NAMALWA (cell line): ENCODE data around the gene ROR2.
A peak's percentile ranks its signal among the peaks of the same experiment; 100 is the strongest.
"Not testable (repeated sequence)": the region's sequence is repeated elsewhere in the genome, so short reads cannot be mapped to it uniquely, and the experiment has no call there.

ENCODE experiments used
- DNase-seq: peaks from one replicate; pipeline ENCODE4 v3.0.0-alpha.2; 2015; ENCODE audit warnings: low spot score

The ROR2 gene

GRCh38 chr9:91796516-91796915, 153.5 kb downstream of the ROR2 start:
- DNase-seq, result peak; percentile 48

DNA sequence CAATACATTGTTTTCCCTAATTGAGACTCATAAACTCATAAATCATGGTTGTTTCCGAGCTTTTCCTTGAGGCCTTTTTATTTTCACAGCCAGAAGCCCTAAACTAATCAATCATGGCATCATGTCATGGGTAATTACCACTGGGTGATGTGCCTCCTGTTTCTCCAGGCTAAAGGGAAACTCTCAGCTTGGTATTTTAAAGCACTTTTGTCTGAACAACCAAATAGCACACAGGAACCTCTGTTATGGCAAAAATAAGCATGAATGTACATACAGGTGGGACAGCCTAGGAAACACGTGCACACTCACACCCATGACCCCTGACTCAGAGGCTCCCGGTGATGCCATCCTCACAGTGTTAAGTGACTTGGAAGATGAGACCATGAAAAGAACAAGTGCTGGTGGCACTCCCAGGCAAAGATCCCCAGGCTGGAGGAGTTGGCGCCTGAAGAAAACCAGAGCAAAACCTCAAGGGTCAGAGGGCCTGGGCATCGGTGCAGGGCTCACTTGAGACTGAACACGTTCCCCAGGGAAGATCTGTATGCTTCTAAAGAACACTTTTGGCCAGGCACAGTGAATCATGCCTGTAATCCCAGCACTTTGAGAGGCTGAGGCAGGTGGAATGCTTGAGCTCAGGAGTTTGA, 154.3 kb downstream of the ROR2 start:
- no peak for DNase-seq

GRCh38 chr9:91793371-91793770, 156.7 kb downstream of the ROR2 start:
- not testable (repeated sequence) for DNase-seq

DNA sequence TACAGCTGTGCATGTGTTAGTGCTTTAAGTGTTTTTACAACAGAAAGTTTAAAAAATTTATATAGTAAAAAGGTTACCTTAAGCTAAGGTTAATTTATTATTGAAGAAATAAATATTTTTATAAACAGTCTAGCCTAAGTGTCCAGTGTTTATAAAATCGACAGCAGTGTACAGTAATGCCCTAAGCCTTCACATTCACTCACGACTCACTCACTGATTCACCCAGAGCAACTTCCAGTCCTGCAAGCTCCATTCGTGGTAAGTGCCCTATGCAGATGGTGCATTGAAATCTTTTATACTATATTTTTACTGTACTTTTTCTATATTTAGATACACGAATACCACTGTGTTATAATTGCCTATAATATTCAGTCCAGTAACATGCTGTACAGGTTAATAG, 159.1 kb downstream of the ROR2 start:
- no peak for DNase-seq

DNA sequence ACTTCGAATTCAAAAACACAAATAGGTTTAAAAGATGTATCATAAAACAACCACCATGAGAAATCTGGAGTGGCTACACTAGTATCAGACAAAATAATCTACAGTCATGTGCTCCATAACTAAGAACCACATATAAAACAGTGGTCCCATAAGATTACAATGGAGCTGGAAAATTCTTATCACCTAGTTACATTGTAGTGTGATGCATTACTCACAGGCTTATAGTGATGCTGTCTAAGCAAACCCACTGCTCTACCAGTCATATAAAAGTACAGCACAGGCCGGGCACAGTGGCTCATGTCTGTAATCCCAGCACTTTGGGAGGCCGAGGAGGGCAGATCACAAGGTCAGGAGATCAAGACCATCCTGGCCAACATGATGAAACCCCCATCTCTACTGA, 160.1 kb downstream of the ROR2 start:
- no peak for DNase-seq

GRCh38 chr9:91787931-91788330, 162.1 kb downstream of the ROR2 start:
- no peak for DNase-seq

DNA sequence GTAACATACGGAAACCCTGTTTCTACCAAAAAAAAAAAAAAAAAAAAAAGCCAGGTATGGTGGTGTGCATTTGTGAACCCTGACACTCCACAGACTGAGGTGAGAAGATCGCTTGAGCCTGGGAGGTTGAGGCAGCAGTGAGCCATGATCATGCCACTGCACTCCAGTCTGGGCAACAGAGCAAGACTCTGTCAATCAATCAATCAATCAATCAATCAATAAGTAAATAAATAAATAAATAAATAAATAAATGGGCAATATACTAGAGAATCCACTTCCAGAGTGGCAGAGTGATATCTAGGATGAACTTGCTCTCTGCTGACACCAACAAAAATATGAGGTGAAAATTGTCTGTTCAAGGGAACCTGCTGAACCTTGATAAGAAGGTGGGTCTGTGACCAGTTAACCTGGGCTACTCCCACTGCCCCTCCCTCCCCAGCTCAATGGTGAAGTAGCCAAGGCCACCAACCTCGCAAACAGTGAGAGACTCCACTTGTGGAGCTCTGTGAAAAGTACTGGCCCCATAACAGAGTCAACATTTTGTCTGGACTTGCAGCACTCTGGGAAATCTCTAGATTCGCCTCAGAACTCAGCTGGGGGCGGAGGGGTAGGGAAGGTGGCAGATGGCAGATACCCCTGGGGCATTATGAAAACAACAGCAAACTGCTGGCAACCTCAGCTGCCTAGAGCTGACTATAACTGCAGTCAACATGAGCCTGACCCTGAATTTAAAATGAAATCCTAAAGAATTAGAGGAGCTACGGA, 163.7 kb downstream of the ROR2 start:
- DNase-seq, result no peak

GRCh38 chr9:91785447-91785842, 164.6 kb downstream of the ROR2 start:
- no peak for DNase-seq

- DNase-seq, result no peak
These were observed 165.2 kb downstream of the ROR2 start for GRCh38 chr9:91784673-91785446.

- DNase-seq, result no peak
These were observed 166.0 kb downstream of the ROR2 start for GRCh38 chr9:91783876-91784672.

GRCh38 chr9:91783411-91783810, 166.6 kb downstream of the ROR2 start:
- DNase-seq, result no peak

DNA sequence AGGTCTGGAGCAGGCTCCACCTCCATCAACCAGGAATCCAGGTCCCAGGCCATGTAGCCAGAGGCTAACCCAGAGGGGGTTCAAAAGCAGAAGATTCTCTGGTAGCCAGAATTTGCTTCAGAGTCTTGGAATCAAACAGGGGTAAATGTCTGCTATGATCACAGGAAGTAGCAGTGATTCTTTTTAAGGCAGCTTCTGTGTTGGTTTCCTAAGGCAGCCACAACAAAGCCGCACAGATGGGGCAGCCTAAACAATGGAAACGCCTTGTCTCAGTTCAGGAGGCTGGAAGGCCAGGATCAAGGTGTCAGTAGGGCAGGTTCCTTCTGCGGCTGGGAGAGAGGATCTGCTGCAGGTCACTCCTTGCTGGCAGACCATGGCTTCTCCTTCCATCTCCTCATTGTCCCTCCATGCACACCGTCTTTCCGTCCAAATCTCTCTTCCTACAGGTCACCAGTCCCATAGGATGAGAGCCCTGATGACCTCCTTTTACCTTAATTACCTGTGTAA, 167.3 kb downstream of the ROR2 start:
- DNase-seq, result no peak

DNA sequence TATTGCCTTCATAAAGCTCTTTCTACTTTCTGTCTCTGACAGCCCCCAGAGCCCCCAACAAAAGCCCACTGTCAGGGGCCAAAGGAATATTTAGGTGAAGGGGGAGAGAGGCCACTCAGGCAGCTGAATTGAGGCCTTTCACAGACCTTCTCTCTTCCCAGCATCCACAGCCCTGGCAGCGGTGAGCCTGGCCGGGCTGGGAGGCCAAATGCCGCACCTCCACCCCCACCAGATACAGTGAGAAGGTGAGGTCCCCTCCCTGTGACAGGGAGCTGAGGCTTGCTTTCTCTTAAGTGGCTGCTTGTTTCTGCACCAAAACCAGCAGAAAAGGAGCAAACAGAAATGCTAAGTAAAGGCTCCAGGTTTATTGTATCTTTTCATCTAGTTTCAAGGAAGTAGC, 168.1 kb downstream of the ROR2 start:
- no peak for DNase-seq

DNA sequence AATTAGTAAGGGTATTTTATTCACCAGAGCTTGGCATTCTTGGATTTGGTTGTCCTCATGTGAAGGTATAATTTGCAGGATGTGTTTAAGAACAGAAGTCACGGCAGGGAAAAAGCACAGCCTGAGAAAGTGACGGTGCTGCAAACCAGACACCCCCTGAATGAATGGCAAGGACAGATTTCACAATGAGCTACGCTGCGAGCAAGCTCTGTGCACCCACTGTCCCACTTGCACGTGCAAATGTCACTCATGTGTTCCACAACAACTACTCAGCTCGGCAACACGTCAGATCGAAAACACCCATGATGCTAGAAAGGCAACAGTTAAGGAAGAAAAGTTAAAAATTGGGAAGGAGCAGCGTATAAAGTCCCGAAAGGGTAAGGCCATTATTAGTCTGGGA, 168.9 kb downstream of the ROR2 start:
- DNase-seq, result no peak

- no peak for DNase-seq
These were observed 172.0 kb downstream of the ROR2 start for GRCh38 chr9:91778031-91778430.

DNA sequence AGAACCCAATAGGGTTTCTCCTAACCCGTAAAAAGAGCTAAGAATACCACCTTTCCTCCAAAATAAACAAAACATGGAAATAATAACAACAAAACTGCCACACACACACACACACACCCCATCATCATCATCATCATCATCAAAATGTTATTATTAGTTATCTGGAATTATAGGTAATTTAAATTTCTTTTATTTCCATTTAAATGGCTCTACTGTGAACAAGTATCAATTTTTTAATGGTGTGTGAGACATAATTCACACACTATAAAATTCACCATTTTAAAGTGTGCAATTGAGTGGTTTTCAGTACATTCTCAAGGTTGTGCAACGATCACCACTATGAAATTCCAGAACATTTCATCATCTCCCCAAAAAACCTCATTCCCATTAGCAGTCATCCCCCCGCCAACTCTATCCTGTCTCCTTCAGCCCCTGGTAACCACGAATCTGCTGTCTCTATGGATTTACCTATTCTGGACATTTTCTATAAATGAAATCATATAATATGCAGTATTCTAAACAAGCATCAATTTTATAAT, 172.7 kb downstream of the ROR2 start:
- DNase-seq, result no peak

- DNase-seq, result no peak
These were observed 173.4 kb downstream of the ROR2 start for GRCh38 chr9:91776409-91777291.

GRCh38 chr9:91775708-91776028, 174.4 kb downstream of the ROR2 start:
- DNase-seq, result no peak

DNA sequence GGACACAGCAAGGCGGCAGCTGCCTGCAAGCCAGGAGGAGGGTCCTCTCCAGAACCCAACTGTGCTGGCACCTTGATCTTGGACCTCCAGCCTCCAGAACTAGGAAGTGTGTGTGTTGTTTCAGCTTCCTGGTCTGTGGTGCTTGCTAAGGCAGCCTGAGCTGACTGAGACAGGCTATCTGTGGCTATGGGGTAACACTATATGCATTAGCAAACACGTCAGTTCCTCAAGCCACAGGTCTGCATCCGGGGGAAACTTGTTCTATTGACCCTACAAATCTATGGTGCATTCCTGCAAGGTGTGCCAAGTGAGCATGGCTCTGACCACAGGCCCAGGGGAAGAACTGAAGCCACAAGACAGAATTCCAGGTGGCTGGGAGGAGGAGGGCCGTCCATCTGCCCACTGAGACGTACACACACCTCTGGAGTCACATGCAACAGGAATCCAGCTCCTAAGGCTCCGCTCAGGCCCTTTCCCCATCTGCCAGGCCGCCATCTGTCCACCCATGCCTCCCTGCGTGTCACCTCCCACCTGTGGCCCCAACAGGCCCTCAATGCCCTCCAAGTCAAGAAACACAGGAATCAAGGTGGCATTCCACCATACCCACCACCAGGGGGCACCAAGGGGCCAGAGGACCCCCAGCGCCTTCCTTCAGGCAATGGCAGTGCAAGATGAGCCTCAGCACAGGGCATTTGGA, 174.9 kb downstream of the ROR2 start:
- DNase-seq, result peak; percentile 81

DNA sequence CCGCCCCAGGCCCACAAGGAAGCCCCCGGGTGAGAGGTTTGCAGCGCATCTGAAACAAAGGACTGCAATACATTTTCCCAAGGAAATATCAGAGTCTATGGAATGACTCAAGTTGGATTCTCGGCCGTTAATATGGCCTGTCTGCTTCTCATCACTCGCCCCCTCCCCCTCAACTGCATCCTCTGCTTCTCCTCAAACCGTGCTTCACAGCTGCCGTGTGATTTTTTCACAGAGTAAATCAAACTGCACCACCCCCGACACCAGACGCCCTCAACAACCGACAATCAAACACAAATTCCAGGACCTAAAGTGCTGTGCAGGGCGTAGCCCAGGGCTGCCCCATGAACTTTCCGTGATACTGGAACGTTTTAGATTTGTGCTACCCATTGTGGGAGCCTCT, 176.9 kb downstream of the ROR2 start:
- no peak for DNase-seq
